H54 (cell line): ENCODE results near the gene DIAPH2.

Experiments
- DNase-seq: peaks from one replicate; pipeline ENCODE4 v3.0.0; 2011; ENCODE audit warnings: low spot score, mixed read lengths; ENCODE audit not compliant: insufficient read length
- FAIRE-seq: peaks from 3 replicates; lab custom pipeline; 2011; peaks lifted over from hg19 to GRCh38; lab: Jason Lieb, UNC
- POLR2A ChIP-seq: IDR thresholded peaks from 2 replicates; pipeline ENCODE4 v1.6.1; 2011; ENCODE audit warnings: low read depth, mild to moderate bottlenecking, low read length

Gene DIAPH2

DNA sequence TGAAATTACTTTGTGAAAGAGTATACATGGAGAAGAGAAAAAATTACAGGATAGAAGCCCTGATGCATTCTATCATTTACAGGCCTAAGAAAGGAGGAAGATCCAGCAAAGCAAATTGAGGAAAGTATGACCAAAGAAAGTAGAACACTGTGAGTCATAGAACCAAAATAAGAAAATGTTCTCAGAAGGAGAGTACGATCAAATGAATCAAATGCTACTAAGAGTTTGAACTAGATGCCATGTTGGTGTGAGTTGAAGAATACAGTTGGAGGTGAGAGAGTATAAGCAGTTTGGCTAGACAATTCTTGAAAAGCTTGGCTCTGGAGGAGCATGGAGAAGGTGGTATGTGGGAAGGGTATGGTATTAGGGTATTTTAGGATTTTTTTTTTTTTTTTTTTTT is 360.8 kb downstream of the DIAPH2 start:
- DNase-seq = no peak
- FAIRE-seq = no peak

DNA sequence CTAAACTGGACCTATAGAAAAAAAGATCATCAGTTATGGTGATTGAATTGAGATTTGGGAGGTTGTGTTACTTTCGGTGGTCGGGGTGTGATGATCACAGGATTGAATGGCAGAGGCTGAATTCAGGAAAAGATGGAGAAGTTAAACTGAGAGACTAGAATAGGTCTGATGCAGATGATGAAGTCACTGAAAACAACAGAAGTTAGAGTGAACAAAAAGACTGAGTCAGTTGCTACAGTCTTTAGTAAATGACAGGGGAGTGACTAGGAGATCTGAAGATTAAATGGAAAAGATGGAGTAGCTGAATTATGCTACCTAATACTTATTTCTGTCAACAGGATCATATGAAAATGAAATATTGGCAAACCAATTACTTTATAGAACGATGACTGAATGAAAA is 362.2 kb downstream of the DIAPH2 start:
- DNase-seq = no peak
- no peak for FAIRE-seq
- TF ChIP-seq POLR2A = no peak

More for the DNA sequence above, 360.8 kb downstream of the DIAPH2 start:
- no peak for TF ChIP-seq POLR2A

DNA sequence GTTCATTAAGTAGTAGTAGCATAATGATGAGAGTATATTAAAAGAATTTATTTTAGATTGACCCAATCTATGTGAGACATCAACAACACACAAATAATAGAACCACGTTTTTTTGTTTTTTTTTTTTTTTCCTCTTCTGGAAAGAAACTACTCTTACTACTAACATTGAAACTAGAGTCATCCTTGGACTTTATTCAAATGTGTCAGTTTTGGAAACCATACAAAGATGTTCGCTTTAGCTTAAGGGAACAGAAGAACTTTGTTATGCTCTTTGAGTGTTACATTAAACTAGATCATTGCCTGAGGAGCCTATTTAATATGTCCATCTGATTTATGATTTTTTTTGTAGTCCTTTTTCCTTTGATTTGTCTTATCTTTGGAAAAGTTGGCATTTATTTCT is 365.8 kb downstream of the DIAPH2 start:
- no peak for DNase-seq
- FAIRE-seq = no peak
- no peak for TF ChIP-seq POLR2A

DNA sequence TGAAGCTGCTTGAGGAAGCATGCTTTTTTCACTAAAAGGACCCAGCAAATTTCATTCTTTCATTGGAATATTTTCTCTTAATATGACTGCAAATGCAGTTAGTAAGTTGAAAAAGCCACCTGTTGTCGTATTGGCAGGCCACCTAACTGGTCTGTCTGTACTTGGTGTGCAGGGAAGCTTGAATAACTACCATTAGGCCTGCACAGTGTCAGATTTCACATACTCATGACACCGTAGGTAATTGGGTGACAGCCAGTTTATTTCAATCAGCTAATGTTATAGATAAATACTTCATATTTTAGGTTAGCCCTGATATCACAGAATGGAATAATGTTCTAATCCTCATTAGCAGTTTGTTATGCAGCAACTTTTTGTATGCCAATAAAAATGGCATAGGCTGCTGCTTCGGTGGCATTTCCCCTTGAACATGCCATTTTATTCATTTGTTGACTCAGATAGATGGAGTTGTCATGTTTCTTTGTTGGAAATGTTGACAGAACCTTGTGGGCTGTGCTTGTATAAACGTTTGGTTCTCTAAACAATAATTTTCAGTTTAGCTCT is 372.8 kb downstream of the DIAPH2 start:
- no peak for TF ChIP-seq POLR2A
- DNase-seq (no peak), FAIRE-seq (no peak)

DNA sequence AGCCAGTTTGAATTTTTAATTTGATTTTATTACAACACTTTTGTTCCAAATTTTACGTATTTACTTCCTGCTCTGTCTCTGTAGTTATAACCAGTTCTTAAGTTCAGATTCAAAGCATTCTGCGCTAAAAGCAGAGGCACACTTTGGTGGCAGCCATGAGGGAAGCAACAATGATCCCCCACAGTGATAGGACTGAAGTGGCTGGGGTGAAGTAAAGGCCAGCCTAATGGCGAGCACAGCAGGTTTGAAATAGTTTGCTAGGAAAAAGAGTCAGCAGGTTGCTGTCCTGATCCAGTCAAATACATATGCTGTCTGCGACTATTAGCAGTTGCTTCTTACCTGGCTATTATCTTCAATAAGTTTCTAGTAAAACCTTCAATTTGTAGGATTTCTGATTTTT is 375.4 kb downstream of the DIAPH2 start:
- FAIRE-seq (no peak), DNase-seq (no peak)
- TF ChIP-seq POLR2A = no peak

DNA sequence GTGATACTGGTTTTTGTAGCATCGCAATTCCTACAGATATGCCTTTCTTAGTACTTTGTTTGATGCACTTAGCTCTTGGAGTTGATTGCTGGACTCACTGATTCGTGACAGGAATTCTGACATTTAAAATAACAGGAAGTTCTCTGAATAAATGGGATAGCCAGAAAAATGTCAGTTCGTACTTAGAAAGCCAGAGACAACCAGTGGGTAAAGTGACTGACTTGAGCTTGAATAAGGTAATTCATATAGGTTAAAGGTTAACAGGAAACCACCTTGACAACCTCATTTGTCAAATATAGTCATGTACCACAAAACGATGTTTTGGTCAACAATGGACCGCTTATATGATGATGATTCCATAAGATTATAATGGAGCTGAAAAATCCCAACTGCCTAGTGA is 380.4 kb downstream of the DIAPH2 start:
- DNase-seq (no peak), FAIRE-seq (no peak)
- TF ChIP-seq POLR2A = no peak

DNA sequence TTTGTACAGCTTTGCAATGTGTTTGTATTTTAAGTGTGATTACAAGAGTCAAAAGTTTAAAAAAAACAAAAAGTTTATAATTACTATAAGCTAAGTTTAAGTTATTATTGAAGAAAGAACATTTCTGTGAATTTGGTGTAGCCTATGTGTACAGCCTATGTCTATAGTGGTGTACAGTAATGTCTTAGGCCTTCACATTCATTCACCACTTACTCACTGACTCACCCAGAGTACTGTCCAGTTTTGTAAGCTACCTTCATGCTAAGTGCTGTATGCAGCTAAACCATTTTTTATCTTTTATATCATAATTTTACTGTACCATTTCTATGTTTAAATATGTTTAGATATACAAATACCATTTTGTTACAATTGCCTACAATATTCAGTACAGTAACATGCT is 381.3 kb downstream of the DIAPH2 start:
- FAIRE-seq (no peak), DNase-seq (no peak)
- TF ChIP-seq POLR2A = no peak

DNA sequence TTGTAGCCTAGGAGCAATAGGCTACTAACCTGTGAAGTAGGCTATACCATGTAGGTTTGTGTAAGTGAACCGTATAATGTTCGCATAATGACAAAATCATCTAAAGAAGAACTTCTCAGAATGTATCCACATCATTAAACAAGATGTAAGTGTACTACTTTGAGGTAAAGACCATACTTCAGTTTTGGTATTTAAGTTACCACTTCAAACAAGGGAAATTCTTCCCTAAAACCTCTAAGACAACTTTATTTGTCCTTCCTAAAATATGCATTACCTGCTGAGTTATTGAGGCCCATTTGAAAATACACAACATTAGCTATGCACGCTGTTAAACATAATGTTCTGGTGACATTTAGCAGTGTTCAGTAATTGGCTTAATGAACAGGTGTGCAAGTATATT is 381.7 kb downstream of the DIAPH2 start:
- no peak for DNase-seq
- FAIRE-seq = no peak
- no peak for TF ChIP-seq POLR2A

DNA sequence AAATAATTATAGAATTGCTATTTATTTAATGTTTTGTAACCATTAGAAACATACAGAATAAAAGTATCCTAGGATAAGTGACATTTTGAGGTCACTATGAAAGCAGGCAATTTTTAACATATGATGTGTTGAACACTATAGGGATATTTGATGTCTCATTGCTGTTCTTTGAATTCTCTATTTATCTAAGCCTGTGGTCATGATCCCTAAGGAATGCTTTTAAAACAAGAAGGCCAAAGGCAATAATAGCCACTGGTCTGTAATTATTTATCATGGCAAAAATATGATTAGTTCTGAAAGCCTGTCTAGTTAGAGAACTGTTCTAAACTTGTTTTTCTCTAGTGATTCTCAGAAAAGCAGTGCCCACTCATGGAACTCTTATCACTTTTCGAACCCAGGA is 385.7 kb downstream of the DIAPH2 start:
- no peak for FAIRE-seq
- DNase-seq = no peak
- no peak for TF ChIP-seq POLR2A

DNA sequence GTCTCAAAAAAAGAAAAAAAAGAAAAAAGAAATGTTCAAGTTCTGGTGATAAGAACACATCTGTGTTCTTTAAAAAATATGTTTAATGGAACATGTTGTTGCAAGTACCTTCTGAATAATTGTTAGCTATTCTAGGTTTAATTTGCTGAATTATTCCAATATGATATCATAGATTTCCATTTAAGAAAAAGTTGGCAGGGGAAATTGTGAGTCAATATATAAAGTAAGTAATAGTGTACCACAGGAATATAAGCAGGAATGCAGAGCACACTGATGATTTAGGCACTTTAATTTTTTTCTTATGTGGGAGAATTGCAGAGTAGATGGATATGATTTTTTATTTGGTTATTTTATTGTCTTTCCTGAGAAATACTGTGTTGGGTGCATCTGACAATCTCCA is 389.8 kb downstream of the DIAPH2 start:
- TF ChIP-seq POLR2A = no peak
- FAIRE-seq (no peak), DNase-seq (no peak)

DNA sequence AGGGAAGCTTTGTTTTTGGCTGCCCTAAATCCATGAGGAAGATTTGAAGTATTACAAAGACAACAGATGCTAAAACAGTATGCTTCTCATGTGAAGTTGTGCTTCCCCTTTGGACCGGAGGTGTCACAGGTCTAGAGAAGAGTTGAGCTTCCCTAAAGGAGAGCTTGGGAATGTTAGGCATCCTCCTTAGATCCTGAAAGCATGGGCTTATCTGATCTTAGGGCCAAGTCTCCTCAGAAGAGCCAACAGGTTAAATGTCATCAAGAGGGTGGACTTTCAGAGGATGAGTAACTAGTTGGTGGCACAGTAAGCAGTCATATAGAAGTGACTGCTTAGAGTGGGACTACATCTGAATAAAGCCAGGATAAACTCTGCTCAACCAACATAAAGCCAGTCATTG is 404.5 kb downstream of the DIAPH2 start:
- no peak for DNase-seq
- no peak for TF ChIP-seq POLR2A
- FAIRE-seq = no peak

DNA sequence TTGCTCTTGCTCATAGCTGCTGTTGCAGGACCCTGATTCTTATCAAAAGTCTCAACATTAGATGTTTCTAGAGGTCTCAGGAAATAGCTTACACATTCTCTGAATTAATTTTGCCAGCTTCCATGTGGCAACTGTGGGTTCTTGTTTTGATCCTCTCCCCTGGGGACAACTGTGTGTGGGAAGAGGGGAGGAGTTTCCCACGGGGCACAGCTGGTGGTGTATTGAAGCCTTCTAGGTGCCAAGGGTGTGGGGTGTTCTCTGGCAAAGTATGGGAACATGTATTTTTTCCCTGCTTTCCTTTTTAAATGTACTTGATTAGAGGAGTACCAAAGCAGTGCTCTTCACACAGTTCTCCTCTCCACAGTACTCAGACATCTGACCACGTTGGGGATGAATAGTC is 411.7 kb downstream of the DIAPH2 start:
- no peak for TF ChIP-seq POLR2A
- no peak for DNase-seq
- FAIRE-seq = no peak

DNA sequence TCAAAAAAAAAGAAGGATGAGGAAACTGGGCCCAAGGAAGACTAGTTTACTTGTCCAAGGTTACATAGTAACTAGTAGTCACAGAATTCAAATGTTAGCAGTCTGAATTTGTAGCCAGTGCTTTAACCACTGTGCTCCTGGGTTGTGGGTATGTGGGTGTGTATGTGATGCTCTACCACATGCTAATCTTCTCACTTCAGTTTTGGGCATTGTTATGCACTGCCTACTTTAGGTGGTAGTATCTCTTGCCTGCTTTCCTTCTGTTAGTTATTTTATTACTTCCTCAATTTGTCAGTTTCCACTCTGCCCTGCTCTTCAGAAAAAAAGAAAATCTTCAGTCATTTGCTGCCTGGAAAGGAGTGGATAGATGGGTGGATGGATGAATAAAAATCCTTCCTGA is 418.3 kb downstream of the DIAPH2 start:
- TF ChIP-seq POLR2A = no peak
- FAIRE-seq (no peak), DNase-seq (no peak)

DNA sequence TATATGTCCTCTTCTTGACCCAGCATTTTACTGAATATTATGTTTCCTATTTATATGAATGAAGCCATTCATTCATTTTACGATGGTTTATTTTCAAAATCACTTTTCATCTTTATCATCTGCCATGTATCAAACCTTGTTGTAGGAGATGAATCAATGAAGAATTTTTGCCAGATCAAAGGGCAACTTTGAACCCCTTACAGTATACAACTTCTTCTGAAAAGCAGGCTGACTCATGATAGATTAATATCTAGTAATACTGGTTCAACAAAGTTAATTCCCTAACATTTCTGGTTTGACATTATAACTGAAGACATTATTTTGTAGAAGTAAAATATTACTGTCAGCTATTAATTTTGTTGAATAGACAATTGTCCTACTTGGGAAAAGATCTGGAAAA is 425.1 kb downstream of the DIAPH2 start:
- FAIRE-seq = no peak
- DNase-seq = no peak
- no peak for TF ChIP-seq POLR2A

DNA sequence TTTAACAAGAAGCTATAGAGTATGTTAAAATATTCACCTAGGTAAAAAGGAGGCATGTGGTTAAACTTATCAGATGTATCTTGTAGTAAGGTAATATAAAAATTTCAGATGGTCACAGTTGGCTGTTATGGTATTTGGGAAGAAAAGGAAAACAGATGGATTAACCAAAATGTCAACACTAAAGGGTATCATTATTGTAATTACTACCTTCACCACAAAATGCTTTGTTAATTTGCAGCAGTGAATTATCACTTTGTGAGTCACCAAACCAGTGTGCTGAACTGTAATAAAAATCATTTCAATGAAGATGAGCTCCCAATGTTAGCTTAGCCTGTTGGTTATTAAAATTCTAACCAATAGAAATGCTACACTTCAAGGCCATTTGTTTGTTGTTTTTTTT is 432.9 kb downstream of the DIAPH2 start:
- TF ChIP-seq POLR2A = no peak
- no peak for DNase-seq
- no peak for FAIRE-seq
